NCI-H2029 (cell line): ENCODE measurements around the gene TRAK1.
A peak's percentile ranks its signal among the peaks of the same experiment; 100 is the strongest.

Experiments
- DNase-seq: peaks from one replicate; lab custom pipeline; 2025; lab: John Stamatoyannopoulos, UW

The TRAK1 gene

DNA sequence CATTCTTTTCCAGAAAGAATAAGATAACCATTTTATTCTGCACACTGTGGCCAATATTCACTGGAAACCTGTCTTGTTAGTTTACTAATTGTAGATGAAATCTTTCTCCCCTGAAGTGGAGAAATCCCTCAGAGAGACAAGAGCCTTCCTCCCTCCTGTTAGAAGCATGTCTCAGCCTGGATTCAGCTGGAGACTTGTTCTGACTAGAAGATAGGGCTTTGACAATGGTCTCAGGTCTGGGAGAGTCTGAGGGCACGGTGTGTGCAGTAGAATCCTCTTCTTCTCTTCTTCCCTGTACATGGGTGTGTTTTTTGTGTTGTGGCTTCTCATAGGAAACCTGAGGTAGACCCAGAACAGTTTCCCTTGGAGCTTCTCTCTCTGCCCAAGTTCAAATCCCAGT is 154.9 kb downstream of the TRAK1 start:
- no peak for DNase-seq

DNA sequence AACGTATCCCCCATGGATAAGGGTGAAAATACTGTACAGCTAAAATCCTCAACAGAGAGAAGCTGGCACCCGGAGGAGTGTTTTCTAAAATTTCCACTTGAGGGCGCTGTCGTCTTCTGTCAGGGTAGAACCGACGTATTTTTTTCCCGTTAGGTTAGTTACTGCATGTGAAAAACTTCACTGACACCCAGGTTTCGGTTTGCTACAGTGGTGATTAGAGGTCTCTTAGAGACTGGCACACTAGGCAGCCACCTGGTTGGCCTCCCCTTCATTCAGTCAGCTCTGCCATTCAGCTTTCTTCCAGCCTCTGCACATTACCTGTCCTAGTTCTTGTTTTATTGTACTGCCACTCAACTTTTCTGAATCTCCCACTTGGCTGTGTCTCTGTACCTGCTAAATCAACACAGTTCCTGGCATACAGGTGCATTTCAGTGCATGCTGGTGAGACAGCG is 156.4 kb downstream of the TRAK1 start:
- DNase-seq, result peak; percentile 43

- DNase-seq, result no peak
Observed at GRCh38 chr3:42250761-42251160, 159.6 kb downstream of the TRAK1 start.

DNA sequence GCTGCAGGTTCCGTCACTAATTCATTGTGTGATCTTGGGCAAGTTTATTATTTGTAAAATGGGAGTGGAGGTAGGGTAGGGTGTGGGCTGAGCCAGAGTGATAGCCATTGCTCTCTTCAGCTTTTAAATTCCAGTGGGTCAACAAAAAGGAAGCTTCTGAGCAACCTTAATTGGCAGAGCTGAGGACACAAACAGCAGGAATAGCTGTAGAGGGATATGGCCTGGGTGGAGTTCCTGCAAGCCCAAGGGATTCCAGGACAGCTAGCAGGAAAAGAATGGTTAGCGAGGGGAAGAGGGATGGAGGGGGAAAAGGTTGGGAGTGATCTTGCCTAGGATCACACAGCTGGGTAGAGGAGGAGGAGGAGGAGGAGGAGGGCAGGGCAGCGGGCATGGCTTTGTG is 163.4 kb downstream of the TRAK1 start:
- DNase-seq, result no peak

GRCh38 chr3:42256135-42256819 is 165.1 kb downstream of the TRAK1 start:
- no peak for DNase-seq

DNA sequence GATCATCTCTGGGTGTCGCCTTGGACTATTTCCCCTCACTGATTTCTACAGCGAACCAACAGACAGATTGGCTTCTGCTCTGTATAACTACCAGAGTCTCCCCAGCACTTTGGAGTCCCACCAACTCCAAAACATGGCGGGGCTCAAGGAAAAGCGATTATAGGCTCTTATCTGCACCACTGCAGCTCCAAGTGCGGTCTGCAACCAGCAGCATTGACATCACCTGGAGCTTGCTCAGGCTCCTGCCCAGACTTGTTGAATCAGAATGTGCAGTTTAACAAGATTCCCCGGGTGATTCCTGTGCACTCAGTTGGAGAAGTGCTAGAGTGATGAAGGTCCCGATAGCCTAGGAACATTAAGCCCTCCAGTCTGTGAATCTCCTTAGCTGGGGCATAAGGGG is 165.8 kb downstream of the TRAK1 start:
- DNase-seq, result no peak

DNA sequence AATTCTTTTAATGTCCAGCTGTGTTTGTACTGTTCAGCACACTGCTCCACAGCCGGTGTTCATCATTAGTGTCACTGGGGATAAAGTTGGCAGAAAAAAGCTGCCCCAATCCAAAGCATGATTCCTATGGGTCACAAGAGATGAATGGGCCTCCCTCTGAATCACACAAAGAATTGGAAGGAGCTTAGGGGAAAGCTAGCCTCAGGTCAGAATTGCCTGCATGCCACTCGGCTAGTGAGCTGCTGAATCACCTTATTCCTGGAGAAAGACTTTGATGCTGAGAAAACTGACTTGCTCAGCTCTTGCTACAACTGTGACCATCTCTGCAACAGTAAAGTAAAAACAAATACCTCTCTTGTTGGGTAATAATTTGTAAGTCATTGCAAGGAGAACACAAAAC is 171.4 kb downstream of the TRAK1 start:
- no peak for DNase-seq

DNA sequence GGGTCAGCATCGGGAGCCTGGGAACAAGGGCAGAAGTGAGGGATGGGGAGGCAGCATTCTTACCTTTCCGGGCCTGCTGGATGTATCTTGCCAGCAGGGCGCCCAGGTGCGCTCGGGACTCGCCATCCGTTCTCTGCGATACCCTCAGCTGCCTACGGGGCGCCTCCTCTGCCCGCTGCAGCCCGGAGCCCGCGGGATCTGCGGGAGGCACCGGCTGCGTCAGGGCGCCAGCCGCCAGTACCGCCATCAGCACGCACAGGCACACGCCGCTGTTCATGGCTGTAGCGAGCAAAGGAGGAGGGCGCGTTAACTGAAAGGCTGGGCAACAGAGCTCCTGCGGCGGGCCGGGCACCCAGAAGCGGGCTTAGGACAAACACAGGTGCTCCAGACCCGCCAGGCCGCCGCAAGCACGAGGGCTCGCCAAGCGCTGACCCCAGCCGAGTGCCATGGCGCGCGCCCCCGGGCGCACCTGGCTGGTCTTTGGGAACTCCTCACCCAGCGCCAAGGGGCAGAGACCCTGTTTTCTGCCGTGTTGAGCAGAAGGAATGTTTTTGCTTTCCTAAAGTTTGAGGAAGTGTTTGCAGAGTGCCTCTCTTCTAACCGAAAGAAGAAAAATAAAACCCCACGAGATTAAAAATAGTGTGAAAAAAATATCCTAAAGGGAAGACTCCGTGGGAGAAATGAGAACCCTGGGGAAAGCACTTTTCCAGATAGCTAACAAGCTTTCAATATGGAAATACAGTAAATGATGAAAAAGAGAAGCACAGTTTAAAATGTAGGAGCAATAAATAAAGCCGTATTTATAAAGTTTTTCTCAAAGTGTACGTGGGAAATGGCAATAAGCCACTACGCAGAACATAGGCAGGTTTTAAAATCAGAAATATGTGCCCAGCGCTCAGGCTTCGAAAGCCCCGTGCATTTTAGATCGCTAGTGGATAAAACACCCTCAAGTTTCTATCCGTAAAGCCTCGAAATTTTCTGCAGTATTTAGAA is 172.5 kb downstream of the TRAK1 start:
- DNase-seq, result no peak

DNA sequence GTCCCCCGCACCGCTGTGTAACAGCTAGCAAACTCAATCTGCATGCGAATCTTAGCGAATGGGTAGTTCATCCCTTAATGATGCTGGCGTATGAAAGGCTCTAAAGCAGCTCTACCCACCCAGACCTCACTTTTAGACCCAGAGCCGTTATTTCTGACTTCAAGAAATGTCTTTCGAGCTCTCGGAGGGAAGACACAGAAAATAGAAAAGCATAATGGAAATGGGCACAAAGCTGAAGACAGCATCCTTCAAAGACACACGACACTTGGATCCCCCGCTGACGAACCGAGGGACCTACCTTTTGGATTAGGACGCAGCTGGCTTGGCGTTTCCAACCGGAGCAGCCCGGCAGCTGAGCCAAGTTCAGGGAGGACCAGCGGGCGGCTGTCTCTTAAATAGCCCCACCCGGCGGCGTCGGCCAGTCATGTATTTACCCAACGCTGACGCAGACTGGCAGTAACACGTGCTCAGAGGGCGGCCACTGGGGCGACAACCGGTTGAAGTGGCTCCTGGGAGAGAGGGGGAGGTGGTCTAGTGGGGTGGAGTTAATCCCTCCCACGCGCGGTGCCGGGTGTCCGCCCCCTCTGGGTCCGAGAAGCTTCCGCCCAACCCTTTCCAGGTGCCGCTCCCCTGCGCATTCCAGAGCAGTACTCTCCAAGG is 173.4 kb downstream of the TRAK1 start:
- DNase-seq, result peak; percentile 69

DNA sequence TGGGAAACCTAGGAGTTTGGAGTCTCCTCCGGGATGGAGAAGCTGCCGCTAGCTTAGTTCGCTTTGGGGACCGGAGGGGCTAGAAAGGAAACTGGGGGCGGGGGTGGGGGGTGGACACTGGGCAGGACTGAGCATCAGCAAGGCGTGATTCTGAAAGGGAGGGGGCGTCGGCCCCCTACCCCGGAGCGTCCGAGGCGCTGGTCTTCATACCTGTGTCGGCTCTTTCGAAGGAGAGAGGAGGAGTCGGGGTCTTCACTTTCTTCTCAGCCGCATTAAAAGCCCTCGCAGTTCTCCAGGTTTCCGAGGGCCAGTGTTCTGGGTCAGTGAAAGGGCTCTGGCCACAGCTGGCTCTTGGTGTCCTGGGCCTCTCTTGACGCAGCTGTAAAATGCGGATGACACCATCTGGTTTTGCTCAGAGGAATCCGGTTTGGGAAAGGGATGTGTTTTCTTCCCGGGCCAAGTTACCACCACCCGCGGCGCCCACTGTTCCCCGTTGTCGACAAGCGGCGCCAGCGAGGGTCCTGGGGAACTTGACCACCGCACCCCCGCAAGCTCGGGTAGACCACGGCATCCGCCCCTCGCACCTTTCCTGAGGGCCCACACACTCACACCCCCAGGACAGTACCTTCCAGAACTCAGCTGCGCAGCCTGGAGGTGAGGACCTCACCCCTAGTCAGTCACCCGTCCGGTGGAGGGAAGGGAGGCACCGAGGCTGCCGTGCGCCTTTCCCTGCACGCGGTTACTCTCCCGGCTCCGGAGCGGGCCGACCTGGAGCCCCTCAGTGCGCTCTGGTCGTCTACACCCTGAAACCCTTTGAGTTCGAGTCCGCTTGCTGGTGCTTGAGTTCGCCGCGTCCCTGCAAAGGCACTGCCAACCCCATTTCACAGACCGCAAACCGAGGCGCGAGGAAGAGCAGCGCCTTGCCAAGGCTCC is 174.2 kb downstream of the TRAK1 start:
- no peak for DNase-seq

DNA sequence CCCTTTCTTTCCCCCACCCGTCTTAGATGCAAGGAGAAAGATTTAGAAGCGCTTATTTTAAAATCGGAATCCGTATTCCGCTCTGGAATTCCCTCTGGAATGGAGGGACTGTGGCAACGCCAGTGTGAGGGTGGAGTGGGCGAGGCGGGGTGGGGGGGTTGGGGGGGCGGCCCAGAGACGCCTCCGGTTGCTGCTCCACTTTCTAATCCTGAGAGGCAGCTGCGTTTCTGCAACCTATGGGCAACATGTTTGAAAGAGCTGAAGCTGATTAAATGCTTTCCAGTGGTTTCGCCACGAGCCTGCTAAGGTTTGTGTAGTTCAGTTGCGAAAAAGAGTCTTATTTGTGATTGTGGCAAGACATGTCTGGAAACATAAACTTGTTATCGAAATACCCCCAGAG is 174.9 kb downstream of the TRAK1 start, which contains the start of gene CCK:
TSS of gene CCK (minus strand) at position 101 of the 400 bp plus-strand sequence. CDS start 2,555 bp downstream, outside the sequence.
- DNase-seq, result no peak

GRCh38 chr3:42267878-42268277 is 176.7 kb downstream of the TRAK1 start:
- DNase-seq, result no peak

DNA sequence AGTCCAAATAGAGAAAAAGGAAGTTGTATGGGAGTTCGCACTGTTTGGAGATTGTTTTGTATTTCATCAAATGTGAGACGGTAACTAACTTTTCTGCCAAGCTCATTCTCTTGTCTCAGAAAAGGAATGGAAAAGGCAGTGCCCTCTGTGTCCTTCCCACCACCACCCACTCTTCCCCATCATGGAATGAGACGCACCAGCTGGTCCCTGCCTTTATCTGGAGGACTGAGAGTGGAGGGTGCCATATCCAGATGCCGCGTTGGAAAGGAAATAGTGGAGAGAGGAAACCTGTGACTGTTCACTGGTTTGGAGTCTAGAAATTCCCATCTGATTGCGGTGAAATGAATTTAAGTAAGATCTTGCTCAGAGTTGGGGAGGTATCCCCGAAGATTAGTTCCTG is 178.5 kb downstream of the TRAK1 start:
- DNase-seq, result no peak

DNA sequence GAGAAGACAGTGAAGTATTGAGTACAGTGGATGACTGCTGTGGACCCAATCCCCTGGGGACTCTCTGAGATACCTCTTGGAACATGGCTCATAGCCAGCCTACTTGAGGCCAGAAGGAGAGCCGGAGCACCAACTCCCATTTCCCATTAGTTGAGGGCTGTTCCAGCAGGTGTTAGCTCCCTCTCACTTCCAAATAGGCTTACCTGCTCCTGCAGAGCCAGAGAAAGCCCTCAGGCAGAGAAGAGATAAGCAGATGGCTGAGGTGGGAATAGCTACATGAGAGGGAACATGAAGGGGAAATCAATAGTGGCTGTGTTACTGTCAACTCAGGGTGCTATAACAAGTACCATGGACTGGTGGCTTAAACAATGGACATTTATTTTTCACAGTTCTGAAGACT is 179.4 kb downstream of the TRAK1 start:
- peak; percentile 88 for DNase-seq

GRCh38 chr3:42271786-42272185 is 180.6 kb downstream of the TRAK1 start:
- DNase-seq, result no peak

GRCh38 chr3:42273361-42273760 is 182.2 kb downstream of the TRAK1 start:
- no peak for DNase-seq

DNA sequence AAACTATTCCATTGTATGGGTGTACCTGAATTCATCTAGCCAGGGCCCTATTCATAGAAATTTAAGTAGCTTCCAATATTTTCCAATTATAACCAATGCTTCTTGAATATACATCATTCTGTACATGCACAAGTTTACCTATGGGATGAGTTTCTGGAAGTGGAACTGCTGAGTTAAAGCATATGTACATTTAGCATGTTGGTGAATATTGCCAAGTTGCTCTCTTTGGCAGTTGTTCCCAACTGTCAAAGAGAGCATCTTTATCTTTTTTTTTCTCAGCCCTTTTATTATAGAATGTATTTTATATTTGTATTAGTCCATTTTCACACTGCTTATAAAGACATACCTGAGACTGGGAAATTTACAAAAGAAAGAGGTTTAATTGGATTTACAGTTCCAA is 183.1 kb downstream of the TRAK1 start:
- DNase-seq, result no peak

GRCh38 chr3:42275217-42275616 is 184.1 kb downstream of the TRAK1 start:
- no peak for DNase-seq
